ENCODE measurements around the gene ATP5MG. TPM values are rescaled to one million over a fixed set of nuclear protein-coding genes. Genes with fewer than 3 reads are reported as not detected.

The ATP5MG gene
- total and polyA plus RNA-seq, 2 of the 8 experiments (the other 6 are each of a cell fraction or from before 2014, with no cell fraction given), result 237 to 464 TPM

- Histone ChIP-seq H3K18ac (ENCODE audit: extremely low read depth, low read length) (no peak overlapping the region), H3K79me1 (ENCODE audit: low read depth, low read length) (no peaks in the 10 kb centered on the region), H3K23me2 (ENCODE audit: low read depth, low read length) (no peaks in the 10 kb centered on the region), H3K36me3 (ENCODE audit: control insufficient read depth in 2 of 4, insufficient read depth in 4 of 4, low read length in 3 of 4) (peaks cover 3 to 55% (median 37%) of the 10 kb centered on the region in 4 experiments; a peak in 7 of 8 replicates), H3K14ac (ENCODE audit: insufficient read length) (no peak overlapping the region), H2BK20ac (ENCODE audit: low read length) (no peak overlapping the region), H2BK5ac (ENCODE audit: low read depth, low read length) (no peak overlapping the region), H3K9me3 (ENCODE audit: insufficient read depth in 2 of 2, low read depth in 1 of 2, low read length in 1 of 2) (no peaks in the 10 kb centered on the region), H4K91ac (replicated peaks; ENCODE audit: insufficient read length, low read length) (no peak overlapping the region), H3K56ac (replicated peaks; ENCODE audit: insufficient read length, low read depth, low read length) (no peak overlapping the region), H2AK5ac (ENCODE audit: low read depth, low read length) (no peak overlapping the region), H2AFZ (ENCODE audit: low read length) (no peak overlapping the region), H3K9ac (replicated peaks in 1 of 4; ENCODE audit: extremely low read depth in 1 of 4, low read depth in 3 of 4, low read length in 3 of 4) (no peak overlapping the region), H3K27ac (ENCODE audit: low read depth, low read length) (no peak overlapping the region), H4K8ac (ENCODE audit: extremely low read depth, insufficient read depth, low read length) (no peak overlapping the region), H3K4me1 (replicated peaks in 1 of 4; ENCODE audit: control insufficient read depth in 3 of 4, insufficient read depth in 4 of 4, low read length in 3 of 4) (no peaks in the 10 kb centered on the region), H4K20me1 (replicated peaks in 1 of 2; ENCODE audit: control insufficient read depth in 1 of 2, insufficient read depth in 2 of 2, low read length in 2 of 2) (no peaks in the 10 kb centered on the region), H3K4me3 (ENCODE audit: extremely low read depth in 1 of 4, insufficient read depth in 2 of 4, low read depth in 3 of 4, low read length in 4 of 4) (no peak overlapping the region), H3K4me2 (ENCODE audit: insufficient read depth in 1 of 2, low read depth in 2 of 2, low read length in 2 of 2) (no peak overlapping the region), H4K5ac (ENCODE audit: insufficient read length, low read depth, low read length) (no peak overlapping the region), H2BK120ac (replicated peaks; ENCODE audit: low read depth, low read length) (no peak overlapping the region), H3K23ac (ENCODE audit: insufficient read length) (no peak overlapping the region), H3K79me2 (ENCODE audit: control insufficient read depth in 1 of 2, insufficient read depth in 2 of 2, low read length in 2 of 2) (no peaks in the 10 kb centered on the region), H2BK15ac (ENCODE audit: low read length) (no peak overlapping the region), H2BK12ac (ENCODE audit: low read depth, low read length) (no peak overlapping the region), H3K4ac (replicated peaks; ENCODE audit: insufficient read length, low read depth, low read length) (no peak overlapping the region), H3K27me3 (replicated peaks in 1 of 4; ENCODE audit: control insufficient read depth in 3 of 4, extremely low read depth in 1 of 4, insufficient read depth in 3 of 4, low read length in 3 of 4) (no peaks in the 10 kb centered on the region)
- FAIRE-seq, result no peak
- DNase-seq (ENCODE audit: low read depth in 1 of 2, low spot score in 2 of 2), result no peak
- CTCF ChIA-PET (ENCODE audit: partially characterized antibody), result interaction anchor here (0.7 to 1.6 kb wide), 2 partner anchors 24 to 115 kb away, joined by 3 to 5 read pairs; partner anchors contain the start of gene MPZL2
- whole genome bisulfite sequencing, 2 experiments (ENCODE audit: extremely low coverage in 1 of 2, insufficient coverage in 1 of 2, insufficient read length in 1 of 2, insufficient replicate concordance in 2 of 2, low coverage in 1 of 2, low lambda C conversion rate in 2 of 2, missing lambda C conversion rate in 1 of 2), result 94% methylated on average over 4 of the region's 4 CpGs; no CpG with 5 or more reads in 1 of the 2 experiments
- TF ChIP-seq, protein P1, sequence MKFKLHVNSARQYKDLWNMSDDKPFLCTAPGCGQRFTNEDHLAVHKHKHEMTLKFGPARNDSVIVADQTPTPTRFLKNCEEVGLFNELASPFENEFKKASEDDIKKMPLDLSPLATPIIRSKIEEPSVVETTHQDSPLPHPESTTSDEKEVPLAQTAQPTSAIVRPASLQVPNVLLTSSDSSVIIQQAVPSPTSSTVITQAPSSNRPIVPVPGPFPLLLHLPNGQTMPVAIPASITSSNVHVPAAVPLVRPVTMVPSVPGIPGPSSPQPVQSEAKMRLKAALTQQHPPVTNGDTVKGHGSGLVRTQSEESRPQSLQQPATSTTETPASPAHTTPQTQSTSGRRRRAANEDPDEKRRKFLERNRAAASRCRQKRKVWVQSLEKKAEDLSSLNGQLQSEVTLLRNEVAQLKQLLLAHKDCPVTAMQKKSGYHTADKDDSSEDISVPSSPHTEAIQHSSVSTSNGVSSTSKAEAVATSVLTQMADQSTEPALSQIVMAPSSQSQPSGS (IDR thresholded peaks at IDR 0.05; ENCODE audit: low read length), result no peak
- POLR2A ChIA-PET (ENCODE audit: partially characterized antibody), result interaction anchor here (1.2 kb wide), 1 partner anchor 120 kb away, joined by 3 read pairs; no protein-coding TSS in a partner anchor
These were observed 21.9 kb upstream of the ATP5MG start for GRCh38 chr11:118379497-118379896.
